NT2/D1 (cell line): ENCODE results near the gene LYG1.

ENCODE experiments used
- YY1 ChIP-seq: IDR thresholded peaks from 2 replicates; pipeline ENCODE4 v1.6.1; 2011; ENCODE audit not compliant: insufficient read length, insufficient read depth
- ZNF274 ChIP-seq: IDR thresholded peaks from 2 replicates; pipeline ENCODE4 v1.6.1; 2011; ENCODE audit warnings: mild to moderate bottlenecking, low read depth, low read length

- TF ChIP-seq ZNF274: no peak
- no peak for TF ChIP-seq YY1
These were observed 36.4 kb upstream of the LYG1 start, which contains the start of gene EIF5B for GRCh38 chr2:99337113-99338028.
